HG03060 (cell line): ENCODE data around the gene GALE.
"Not testable (repeated sequence)": the region's sequence is repeated elsewhere in the genome, so short reads cannot be mapped to it uniquely, and the experiment has no call there.

Experiments
- ATAC-seq: cut with Tn5 transposase; IDR thresholded peaks from one replicate; pipeline ENCODE4 v1.9.1; 2021; ENCODE audit warnings: low read depth, moderate number of reproducible peaks; ENCODE audit not compliant: unreplicated experiment

GALE gene

DNA sequence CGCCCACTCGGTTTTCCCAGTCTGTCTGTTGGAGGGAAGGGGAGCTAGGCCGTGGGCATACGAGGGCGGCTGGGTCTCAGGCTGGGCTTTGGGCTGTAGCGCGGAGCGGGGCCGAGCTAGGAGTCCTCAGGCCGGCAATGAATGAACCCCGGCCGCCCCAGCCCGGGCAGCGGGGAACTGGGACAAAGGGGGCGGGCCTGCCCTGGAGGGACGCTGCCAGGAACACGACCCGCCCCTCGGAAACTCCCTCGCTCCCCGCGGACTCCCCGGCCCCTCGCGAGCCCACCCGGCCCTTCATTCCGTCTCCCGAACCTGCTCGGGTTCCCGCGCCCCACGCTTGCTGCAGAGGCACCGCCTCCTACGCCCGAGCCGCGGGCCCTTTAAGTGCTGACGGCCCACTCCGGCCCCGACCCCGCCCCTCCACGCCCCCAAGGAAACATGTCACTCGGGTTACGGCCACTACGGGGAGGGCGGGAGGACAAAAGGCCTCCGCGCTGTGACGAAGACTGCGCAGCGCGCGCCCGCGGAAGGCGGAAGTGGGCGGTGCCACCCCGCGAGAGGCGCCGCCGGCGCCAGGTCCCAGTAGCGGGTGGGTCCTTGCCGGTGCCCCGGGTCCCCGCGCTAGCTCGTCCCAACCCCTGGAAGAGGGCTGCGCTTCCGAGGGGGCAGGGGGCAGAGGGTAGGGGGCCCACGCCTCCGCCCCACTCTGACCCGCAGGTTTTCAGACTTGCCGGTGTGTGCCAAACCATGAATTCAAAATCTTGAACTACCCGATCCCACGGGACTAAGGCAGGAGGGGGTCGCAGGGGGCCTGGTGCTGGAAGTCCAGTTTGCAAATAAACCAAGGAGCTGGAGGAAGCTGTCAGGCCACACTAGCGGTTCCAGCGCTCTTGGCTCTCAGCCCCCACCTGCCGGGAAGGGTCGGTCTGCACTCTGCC, at the start of gene GALE:
TSS of gene GALE (minus strand) at position 355 of the 938 bp plus-strand sequence. CDS start 1,747 bp downstream, outside the sequence.
- no peak for ATAC-seq

DNA sequence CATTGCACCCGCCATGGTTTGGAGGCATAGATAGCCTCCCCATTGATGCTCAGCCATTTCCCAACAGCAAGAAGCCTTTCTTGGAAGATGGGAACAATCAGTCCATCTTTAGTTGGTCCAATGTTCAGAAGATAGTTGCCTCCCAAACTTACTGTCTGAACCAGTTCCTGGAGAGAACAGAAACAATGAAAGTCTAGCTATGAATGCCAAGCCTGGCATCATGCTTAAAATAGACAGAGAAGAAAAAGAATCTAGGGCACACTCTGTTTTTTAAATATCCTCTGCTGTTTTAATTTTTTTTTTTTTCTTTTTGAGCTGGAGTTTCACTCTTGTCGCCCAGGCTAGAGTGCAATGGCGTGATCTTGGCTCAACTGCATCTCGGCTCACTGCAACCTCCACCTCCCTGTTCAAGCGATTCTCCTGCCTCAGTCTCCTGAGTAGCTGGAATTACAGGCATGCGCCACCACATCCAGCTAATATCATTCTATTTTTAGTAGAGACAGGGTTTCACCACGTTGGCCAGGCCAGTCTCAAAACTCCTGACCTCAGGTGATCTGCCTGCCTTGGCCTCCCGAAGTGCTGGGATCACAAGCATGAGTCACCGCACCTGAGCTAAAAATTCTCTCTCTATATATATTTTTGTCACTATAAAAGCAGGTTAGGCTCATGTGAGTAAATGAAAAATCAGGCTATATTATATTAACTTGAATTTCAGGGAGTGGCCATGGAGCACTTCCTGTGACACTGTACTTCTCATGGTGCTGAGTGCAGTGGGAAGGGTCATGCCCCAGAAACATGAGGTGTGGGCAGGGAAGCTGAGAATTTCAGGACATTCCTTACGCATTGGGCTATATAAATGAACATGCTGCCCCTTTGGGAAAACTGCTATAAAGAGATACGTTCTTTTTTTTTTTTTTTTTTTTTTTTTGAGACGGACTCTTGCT, 48.4 kb upstream of the GALE start:
- ATAC-seq, result no peak

- ATAC-seq, result not testable (repeated sequence)
Observed at GRCh38 chr1:23847482-23848095, 47.0 kb upstream of the GALE start.

DNA sequence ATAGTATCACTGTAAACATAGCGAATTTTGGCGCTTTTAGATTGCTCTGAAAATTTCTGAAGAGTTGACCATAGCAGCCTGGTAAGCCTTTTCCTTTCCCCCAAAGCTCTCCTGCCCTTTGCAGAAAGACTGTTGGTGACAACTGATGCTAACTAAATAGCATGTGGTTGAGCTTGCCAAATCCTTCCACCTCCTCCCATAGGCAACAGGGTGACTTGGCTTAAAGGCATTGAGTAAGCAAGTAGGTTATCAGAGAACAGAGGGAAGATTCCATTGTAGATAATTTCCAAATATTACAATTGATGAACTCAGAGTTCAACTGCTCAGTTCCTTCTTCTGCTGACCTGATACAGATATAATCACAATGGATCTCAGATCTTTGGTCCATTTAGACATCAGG, 44.6 kb upstream of the GALE start:
- ATAC-seq, result no peak

DNA sequence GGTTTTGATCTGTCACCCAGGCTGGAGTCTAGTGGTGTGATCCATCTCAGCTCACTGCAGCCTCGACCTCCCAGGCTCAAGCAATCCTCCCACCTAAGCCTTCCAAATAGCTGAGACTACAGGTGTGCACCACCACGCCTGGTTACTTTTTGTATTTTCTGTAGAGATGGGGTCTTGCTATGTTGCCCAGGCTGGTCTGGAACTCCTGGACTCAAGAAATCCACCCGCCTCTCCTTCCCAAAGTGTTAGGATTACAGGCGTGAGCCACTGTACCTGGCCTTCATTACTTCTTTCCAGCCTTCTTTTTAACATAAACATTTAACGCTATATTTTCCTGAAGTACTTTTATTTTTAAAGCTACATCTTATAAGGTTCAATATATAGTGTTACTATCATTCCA, 43.1 kb upstream of the GALE start:
- ATAC-seq, result no peak

DNA sequence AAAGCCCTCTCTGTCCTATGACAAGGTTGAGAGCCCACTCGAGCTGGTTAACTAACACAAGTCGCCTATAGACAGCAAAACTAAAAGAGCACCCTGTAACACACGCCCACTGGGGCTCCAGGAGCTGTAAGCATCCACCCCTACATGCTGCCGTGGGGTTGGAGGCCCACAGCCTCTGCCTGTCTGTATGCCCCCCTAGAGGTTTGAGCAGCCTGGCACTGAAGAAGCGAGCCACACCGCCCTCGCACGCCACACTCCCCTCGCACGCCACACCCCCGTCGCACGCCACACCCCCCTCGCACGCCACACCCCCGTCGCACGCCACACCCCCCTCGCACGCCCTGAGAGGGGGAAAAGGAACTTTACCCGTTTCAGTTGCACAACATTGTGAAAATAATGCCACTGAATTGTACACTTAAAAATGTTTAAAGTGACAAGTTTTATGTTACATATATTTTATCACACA, 37.9 kb upstream of the GALE start:
- no peak for ATAC-seq

- ATAC-seq, result no peak
Observed at GRCh38 chr1:23837908-23838307, 37.4 kb upstream of the GALE start.

GRCh38 chr1:23836037-23836436, 35.5 kb upstream of the GALE start:
- no peak for ATAC-seq

DNA sequence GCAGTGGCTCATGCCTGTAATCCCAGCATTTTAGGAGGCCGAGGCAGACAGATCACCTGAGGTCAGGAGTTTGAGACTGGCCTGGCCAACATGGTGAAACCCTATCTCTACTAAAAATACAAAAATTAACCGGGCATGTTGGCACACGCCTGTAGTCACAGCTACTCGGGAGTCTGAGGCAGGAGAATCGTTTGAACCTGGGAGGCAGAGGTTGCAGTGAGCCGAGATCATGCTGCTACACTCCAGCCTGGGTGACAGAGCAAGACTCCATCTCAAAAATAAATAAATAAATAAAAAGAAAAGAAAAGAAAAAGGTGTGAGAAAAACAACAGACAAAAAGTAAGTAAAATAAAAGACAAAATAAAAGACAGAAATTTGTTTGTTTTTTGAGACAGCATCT, 33.6 kb upstream of the GALE start:
- not testable (repeated sequence) for ATAC-seq

GRCh38 chr1:23827717-23828116, 27.2 kb upstream of the GALE start:
- ATAC-seq, result no peak

GRCh38 chr1:23826590-23826989, 26.0 kb upstream of the GALE start:
- not testable (repeated sequence) for ATAC-seq

DNA sequence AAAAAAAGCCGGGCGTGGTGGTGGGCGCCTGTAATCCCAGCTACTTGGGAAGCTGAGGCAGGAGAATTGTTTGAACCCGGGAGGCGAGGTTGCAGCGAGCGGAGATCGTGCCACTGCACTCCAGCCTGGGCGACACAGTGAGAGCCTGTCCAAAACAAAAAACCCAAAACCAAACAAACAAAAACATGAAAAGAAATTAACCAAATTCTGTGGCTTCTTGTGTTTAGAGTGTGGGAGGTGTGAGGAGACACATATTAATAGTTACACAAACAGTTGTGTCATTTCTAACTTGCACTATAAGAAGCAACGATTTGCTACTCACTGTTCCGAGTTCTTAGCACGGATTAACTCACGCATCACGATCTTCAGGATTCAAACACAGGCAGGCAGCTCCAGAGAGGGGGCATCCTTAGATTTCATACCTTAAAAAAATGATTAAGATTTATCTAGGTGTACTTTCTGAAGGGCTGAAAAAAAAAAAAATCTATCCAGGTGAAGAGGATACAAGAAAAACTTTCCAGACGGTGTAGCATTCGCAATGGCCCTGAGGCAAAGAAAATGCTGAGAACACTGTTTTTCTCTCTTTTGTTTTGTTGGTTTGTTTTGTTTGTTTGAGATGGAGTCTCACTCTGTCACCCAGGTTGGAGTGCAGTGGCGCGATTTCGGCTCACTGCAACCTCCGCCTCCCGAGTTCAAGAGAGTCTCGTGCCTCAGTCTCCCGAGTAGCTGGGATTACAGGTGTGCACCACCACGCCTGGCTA, 25.4 kb upstream of the GALE start:
- peak; percentile 58 for ATAC-seq

DNA sequence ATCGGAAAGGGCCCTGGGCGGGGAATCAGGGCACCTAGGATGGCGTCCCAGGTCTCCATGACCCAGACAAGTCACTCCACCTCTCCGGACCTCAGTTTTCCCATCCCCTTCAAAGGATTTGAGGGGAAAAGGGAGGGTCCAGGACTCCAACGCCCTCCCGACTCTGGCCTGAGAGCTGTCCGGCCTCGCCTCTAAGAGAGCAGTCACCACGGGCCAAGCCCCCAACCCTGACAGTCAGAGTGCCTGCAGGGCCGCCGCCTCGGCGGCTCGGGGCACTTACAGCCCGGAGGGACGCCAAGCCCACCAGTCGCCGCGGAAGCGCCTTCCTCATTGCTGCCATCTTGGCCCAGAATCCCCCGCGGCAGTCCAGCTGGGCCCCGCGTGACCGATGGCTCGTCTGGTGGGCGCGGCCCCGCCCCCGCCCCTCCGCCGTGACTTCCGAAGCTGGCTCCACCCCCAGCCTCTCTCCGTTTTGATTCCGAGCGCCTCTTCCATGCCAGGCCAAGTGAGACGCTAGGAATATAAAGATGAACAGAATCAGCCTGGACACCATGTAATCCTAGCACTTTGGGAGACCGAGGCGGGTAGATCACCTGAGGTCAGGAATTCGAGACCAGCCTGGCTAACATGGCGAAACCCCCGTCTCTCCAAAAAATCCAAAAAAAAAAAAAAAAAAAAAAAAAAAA, 24.7 kb upstream of the GALE start, which contains the start of gene HMGCL:
TSS of gene HMGCL (minus strand) at position 354 of the 686 bp plus-strand sequence. CDS start at position 340, 14 bp downstream.
- peak; percentile 45 for ATAC-seq

- ATAC-seq, result no peak
Observed at GRCh38 chr1:23824711-23825075, 24.1 kb upstream of the GALE start.

DNA sequence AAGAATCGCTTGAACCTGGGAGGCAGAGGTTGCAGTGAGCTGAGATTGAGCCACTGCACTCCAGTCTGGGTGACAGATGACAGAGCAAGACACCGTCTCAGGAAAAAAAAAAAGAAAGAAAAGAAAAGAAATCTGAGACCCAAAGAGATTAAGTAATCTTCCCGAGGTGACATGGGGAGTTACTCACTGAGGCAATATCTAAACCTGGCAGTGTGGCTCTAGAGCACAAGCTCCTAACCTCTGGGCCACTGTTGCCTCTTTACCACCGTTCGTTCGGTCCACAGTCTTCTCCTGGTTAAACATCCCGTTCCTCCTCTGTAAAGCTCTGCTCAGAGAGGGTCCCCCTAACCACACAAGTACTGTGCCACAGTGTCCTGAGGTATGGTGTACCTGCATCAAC, 23.2 kb upstream of the GALE start:
- no peak for ATAC-seq

DNA sequence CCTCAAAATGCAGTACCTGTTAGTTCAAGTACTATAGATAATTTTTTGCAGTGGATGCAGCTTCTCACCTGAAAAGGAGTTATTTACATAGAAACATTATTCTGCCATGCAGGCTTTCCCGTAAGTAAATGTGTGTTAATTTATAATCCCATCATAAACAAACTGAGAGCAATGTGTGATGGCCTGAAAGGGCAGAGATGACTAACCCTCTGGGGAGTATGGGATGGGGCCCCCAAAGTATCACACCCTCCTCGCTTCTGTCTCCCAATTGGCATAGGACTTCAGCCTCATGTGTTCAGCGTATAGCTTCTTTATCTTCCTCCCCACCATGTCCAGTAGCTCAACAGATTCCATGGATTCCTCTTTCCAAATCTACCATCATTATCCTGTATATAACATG, 17.1 kb upstream of the GALE start:
- no peak for ATAC-seq

DNA sequence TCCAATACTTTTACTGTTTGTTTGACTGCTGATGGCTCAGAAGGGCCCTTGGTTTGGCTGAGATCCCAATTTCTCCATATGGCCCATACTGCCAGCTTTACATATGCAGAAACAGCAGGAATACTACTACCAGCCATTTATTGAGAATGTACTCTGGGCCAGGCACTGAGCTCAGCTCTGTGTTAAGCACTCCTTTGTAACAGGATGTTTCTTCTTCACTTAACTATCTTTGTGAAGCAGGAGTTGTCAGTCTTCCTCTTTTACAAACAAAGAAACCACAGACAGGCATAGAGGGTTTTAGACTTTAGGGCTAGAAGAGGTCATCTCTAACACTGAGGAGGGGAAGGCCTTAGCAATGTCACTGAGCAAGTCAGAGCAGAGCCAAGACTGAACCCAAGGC, 16.4 kb upstream of the GALE start:
- no peak for ATAC-seq

- ATAC-seq, result no peak
Observed at GRCh38 chr1:23816361-23816760, 15.8 kb upstream of the GALE start.

- no peak for ATAC-seq
Observed at GRCh38 chr1:23814016-23814415, 13.5 kb upstream of the GALE start.
